Left cardiac atrium (tissue), 4 donors: Measurements from ENCODE around the gene POLE2. TPM values are rescaled to one million over a fixed set of nuclear protein-coding genes. Genes with fewer than 3 reads are reported as not detected.
"Not testable (repeated sequence)": the region's sequence is repeated elsewhere in the genome, so short reads cannot be mapped to it uniquely, and the experiment has no call there.

Experiments
- ATAC-seq, 2 donors: fragments of 200-7000 bp; cut with Tn5 transposase; one replicate each; pipeline ENCODE4 v1.9.1; 2020; ENCODE audit warnings: mild to moderate bottlenecking in 2 of 2, moderate library complexity in 2 of 2
- DNase-seq: peaks from one replicate; pipeline ENCODE4 v3.0.0-alpha.2; 2020
- intact Hi-C, 2 donors: fragments of 100-400 bp; cut with DNase I; formaldehyde crosslinking; loops; one replicate each; pipeline versions ENCODE4 v1.14.1 to v1.15.1; 2022 to 2023
- total RNA-seq, 2 donors: library from RNA; stranded (reverse); fragmentation: NEBNext Ultra II Directional; extraction: Animal tissue kit (Norgen Biotek cat#: 25700); gene quantifications; one replicate each; pipeline ENCODE4 v1.2.1, GENCODE V29; 2021
- donor health status: DM: no; HTN: yes; CAD: no.
- donor health status: DM: no; HTN: yes; CAD: no; lungs with severe emphysema.
- donor health status: DM: yes; HTN: yes; CAD: no.
- donor health status: Dilated cardiomyopathy.

POLE2 gene
- total RNA-seq, 2 donors from 2014 or later: 1.0 to 1.2 TPM

DNA sequence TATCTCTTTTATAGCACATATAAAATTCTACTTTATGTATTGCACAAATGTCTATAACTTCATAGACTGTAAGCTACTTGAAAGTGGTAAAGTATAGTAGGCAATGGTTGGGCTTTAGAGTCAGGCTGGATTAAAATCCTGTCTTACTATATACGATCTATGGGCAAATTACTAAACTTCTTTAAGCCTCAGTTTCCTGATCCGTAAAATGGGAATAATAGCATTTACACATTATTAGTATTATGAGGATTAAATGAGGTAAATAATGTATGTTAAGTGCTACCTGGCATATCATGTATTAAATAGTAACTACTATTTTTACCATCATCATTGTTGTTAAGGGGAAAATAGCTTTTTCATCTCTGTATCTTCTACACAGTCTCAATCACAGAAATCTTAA is 14.4 kb downstream of the POLE2 start:
- intact Hi-C loops: no loop called here
- DNase-seq (no peak), ATAC-seq (no peak)

DNA sequence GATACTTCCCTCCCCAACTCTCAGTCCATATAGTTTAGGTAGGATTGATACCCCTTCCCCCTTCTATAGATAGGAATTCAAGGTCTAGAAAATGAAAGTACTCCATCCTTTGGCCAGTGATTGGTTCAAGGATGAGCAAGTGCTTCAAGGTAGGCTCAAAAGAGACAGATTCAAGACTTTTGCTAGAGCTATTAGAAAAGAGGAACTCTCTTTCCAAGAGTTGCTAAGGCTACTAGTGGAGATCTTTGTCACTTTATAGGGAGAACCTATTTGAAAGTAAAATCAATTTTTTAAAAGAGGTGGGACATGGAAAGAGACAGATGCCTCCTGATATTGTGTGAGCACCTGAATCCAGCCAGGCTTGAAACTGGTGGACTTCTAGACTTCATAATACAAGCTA is 17.5 kb downstream of the POLE2 start:
- intact Hi-C loops: no loop called here
- DNase-seq: no peak
- no peak for ATAC-seq

DNA sequence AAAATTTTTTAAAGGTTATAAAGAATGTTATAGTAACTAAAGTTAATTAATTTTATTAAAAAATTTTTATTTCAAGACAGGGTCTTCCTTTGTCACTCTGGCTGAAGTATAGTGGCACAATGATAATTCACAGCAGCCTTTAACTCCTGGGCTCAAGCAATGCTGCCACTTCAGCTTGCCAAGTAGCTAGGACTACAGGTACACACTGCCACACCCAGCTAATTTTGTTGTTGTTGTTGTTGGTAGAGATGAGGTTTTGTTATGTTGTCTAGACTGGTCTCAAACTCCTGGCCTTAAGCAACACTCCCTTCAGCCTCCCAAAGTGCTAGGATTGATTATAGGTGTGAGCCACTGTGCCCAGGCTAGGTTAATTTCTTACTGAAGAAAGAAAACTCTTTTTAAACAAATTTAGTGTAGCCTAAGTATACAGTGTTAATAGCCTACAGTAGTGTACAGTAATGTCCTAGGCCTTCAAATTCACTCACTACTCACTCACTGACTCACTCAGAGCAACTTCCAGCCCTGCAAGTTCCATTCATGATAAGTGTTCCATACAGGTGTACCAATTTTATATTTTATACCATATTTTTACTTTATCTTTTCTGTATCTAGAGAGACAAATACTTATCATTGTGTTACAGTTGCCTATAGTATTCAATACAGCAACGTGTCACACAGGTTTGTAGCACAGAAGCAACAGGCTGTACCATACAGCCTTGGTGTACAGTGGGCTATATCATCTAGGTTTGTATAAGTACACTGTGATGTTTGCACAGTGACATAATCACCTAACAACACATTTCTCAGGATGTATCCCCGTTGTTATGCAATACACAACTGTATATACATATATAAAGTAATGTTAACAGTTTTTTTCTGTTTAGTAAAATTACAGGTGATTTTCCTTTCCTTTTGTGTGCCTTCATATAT is 28.2 kb downstream of the POLE2 start:
- DNase-seq: no peak
- intact Hi-C loops: no loop called here
- no peak for ATAC-seq

- not testable (repeated sequence) for ATAC-seq
These were observed 30.5 kb downstream of the POLE2 start for GRCh38 chr14:49657500-49657899.

GRCh38 chr14:49654511-49654910 is 33.5 kb downstream of the POLE2 start:
- intact Hi-C loops: no loop called here
- no peak for ATAC-seq

More at GRCh38 chr14:49657500-49657899, 30.5 kb downstream of the POLE2 start:
- DNase-seq, intact Hi-C loops: not testable (repeated sequence)

GRCh38 chr14:49653508-49653907 is 34.5 kb downstream of the POLE2 start:
- DNase-seq: no peak
- intact Hi-C loops: no loop called here
- ATAC-seq: no peak

More at GRCh38 chr14:49654511-49654910, 33.5 kb downstream of the POLE2 start:
- DNase-seq: no peak

DNA sequence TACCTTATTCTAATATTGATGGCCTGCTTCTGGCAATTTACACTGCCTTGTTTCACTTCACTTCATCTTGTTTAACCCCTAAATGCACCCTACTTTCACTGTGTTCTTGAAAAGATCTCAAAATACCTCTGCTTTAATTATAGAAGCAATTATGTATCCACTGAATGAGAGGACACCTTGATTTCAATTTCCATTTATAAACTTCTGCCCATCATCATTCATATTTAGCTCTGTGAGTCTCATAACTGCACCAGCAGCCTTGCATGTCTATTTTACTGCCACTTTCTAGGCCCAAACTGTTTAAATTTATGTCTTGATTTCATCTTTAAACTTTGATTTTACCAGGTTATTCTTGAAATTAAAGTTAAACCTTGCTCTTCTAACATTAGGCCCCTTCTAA is 45.9 kb downstream of the POLE2 start:
- DNase-seq (no peak), ATAC-seq (no peak)
- intact Hi-C loops: no loop called here

DNA sequence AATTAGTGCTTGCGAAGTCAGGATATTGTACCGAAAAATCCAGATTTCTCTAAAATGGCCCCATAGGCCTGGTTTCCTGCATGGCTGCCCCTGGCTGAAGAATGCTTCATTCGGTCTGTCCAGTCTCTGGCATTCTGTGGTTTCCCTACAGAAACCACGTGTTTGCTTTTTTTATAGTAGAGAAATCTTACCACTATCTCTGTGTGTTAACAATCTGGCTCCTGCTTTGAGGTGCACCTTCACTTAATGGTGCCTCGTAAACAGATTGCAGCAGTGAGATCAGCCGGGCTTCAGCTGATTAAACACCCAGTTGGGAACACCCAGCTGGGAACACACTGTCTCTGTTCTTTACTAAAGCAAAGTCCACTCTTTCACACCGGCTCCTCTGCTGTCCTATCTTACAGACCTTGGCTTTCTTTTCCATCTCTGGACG is 46.3 kb downstream of the POLE2 start:
- DNase-seq (no peak), ATAC-seq (peak; percentile 35 to 74)
- intact Hi-C loops: no loop called here

- DNase-seq: no peak
- no peak for ATAC-seq
- intact Hi-C loops: no loop called here
These were observed 47.2 kb downstream of the POLE2 start for GRCh38 chr14:49640540-49641417.

DNA sequence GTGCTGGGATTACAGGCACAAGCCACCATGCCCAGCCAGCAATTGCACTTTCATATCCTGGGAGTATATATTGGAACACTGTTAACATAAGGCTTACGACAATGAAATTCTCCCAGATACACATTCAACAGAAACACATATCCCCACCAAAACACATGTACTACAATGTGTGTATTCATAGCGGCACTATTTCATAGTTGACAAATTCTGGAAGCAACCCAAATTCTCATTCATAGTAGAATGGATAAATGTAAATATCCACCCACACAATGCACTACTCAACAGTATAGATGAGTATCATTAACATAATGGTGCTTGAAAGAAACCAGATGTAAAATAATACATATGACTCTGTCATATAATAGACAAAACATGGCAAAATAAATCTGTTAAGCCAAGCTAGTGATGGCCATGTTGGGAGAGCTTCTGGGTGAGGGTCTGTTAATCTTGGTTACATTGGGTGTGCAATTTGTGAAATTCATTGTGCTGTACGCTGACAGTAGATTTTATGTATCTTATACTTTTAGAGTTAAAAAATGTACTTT is 50.4 kb downstream of the POLE2 start:
- intact Hi-C loops: loop anchor here in 1 of 2 donors (10.0 kb wide), 1 partner anchor 57 kb away; the partner anchor contains the start of gene KLHDC1
- ATAC-seq: no peak
- DNase-seq: no peak

DNA sequence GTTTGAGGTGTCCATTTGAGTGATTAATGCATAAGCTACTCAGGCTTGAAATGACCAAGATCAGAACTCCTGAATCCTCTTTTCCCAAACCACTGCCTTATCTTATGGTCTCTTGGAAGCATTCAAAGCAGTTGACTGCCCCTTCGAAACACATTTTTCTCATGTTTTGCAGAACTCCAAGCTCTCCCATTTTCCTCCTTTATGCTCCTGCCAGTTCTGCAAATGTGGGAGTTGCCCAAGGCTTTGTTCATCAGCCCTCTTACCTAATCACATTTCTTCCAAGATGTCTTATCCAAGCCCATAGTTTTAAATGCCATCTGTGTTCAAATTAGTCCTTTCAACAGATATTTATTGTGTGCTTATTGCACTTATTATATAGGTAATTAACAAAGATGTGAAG is 51.1 kb downstream of the POLE2 start:
- no peak for DNase-seq
- ATAC-seq: no peak
- intact Hi-C loops: loop anchor here in 1 of 2 donors (10.0 kb wide), 1 partner anchor 58 kb away; the partner anchor contains the start of gene KLHDC1

DNA sequence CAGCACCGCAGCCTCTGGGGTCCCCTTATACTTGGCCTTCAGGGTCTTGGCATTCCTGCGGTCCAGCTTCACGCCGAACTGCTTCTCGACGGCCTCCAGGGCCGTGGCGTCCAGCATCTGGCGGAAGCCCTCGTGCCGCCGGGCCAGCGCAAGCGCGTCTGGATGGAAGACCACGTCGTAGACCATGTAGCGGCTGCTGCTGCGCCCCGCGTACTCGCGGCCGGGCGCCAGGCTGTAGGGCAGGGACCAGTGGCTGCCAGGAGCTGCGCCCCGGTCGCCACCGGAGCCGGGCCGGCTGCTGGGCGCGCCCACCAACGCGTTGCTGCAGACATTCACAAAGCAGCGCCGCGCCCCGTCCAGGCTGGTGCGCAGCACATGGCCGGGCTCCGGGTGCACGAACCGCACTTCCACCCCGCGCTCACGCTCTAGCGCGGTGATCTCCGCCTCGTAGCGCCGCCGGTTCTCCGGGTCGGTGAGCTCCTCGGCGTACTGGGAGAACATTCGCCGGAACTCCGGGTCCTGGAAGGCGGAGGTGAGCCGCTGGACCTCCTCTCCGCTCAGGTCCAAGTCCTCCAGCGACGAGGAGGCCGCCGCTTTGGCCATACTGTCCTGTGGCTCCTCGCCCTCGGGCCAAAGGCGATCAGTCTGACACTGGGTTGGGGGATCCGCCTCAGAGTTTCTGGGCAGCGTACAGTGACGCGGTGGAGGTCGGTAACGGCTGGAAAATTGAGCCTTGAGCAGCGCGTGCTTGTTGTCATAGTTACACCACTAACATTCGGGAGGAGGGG is 53.3 kb downstream of the POLE2 start, which contains the start of gene DNAAF2:
Gene DNAAF2 (minus strand): TSS at position 698 of the 788 bp plus-strand sequence. CDS start 95 bp downstream, at position 603.
- DNase-seq (peak; percentile 58), ATAC-seq (peak; percentile 59 to 65)
- intact Hi-C loops: loop anchor here in 1 of 2 donors (5.0 to 10.0 kb wide), 2 partner anchors 60 to 138 kb away; partner anchors contain the start of gene KLHDC1

DNA sequence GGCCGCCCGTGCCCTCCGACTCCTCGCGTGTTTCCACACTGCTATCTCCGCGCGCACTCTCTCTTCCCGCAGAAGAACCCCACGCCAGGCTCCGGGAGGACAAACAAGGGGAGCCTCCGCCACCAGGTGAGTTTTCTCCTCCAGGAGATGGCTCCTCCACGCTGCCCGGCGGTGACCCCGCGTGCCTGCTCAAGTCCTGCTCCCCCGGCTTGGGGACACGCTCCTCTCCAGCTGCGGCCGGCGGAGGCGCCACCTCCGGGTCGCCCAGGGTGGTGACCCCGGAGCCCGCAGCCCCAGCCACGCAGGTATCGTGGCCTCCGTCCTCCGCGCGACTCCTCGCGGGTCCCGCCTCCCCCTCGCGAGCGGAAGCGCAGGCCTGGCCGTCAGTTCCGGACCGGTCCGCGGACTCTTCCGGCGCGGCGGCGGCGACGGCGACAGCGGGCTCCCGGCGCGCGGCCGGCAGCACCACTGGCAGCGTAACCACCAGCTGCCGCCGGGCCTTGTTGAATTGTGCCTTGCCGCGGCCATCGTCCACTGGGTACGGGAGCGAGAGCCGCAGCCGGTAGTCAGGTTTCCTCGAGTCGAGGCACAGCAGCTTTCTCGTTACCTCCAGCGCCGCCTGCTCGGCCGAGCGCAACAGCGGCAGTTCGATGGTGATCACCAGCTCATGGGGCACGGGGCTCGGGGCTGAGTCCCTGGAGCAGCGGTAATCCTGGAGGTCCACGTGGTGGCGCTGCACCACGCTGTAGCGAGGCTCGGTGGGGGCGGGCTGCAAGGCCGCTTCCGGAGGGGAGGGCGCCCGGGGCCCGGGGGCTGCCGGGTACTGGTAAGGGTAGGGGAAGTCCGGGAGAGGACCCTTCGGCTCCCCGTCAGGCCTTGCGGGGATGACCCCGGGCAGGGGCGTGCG is 54.1 kb downstream of the POLE2 start:
- intact Hi-C loops: loop anchor here in 1 of 2 donors (5.0 to 10.0 kb wide), 2 partner anchors 61 to 138 kb away; partner anchors contain the start of gene KLHDC1
- peak; percentile 94 to 96 for ATAC-seq
- peak; percentile 95 for DNase-seq

DNA sequence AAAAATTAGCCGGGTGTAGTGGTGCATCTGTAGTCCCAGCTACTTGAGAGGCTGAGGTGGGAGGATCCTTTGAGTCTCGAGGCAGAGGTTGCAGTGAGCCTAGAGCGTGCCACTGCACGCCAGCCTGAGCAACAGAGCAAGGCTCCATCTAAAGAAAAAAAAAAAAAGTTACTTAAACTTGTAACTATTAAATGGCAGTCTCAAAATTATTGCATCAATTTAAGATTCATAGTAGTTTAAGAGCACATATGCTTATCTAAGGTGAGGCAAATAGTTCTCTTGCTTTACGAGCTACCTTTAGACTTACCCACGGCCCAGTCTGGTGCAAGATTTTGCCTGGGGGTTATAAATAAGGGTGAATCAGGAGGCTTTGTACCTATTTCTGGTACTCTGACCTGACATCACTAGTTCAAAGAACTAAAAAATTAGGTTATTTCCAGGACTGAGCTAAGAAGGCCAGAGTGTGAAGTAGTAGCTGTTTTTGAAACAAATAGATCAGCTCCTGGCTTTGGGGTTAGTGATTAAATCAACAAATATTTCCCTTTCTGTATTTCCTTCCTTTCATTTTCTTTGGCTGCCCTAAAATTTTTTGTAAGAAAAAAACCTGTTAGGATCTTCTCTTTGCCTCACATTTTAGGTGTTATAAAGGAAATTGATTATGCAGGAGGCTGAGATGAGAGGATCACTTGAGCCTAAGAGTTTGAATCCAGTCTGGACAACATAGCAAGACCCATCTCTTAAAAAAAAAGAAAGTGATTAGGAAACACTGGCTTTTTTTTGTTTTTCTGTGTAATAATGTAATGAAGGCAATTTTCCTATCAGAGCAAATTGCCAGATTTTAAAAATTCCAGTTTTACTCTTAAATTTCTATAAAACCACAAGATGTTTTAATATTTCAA is 63.8 kb downstream of the POLE2 start:
- intact Hi-C loops: no loop called here
- ATAC-seq: no peak

DNA sequence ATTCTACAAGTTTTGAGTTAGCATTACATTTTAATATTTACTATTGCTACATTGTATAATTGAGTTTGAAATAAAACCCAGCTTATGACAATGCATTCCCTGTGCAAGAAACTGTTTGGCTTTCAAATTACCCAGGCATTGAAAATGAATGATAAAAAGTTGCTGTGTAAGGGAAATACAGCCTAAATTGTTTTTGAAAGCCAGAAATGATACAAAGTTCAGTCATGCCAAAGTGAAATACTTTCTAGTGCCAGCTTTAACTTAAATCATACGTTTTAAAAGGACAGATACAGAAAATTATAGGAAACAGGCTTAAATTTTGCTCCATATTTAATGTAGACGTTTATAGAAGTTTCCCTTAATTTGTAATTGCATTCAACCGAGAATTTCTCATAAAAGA is 64.6 kb downstream of the POLE2 start:
- DNase-seq (no peak), ATAC-seq (no peak)
- intact Hi-C loops: no loop called here

More for the DNA sequence above, 63.8 kb downstream of the POLE2 start:
- no peak for DNase-seq

GRCh38 chr14:49622022-49622607 is 65.9 kb downstream of the POLE2 start:
- no peak for ATAC-seq
- no peak for DNase-seq
- intact Hi-C loops: no loop called here
